Fibroblast of lung (primary cell): Measurements from ENCODE around the gene PROSER2.

Experiments
- EZH2 ChIP-seq: IDR thresholded peaks from 2 replicates; pipeline ENCODE4 v1.5.1; 2012; ENCODE audit warnings: low read length, control low read depth, mild to moderate bottlenecking; ENCODE audit errors: missing control alignments
- TF ChIP-seq, protein P1 (sequence below), 2 donors: IDR thresholded peaks in 1 of 2; conservative IDR thresholded peaks in 1 of 2; 1 replicate in 1 of 2; 2 replicates in 1 of 2; pipeline ENCODE4 v1.5.1; 2011 to 2012; ENCODE audit warnings: low read length in 2 of 2, control low read depth in 1 of 2, inconsistent platforms in 1 of 2, low read depth in 1 of 2, mild to moderate bottlenecking in 1 of 2

DNA sequence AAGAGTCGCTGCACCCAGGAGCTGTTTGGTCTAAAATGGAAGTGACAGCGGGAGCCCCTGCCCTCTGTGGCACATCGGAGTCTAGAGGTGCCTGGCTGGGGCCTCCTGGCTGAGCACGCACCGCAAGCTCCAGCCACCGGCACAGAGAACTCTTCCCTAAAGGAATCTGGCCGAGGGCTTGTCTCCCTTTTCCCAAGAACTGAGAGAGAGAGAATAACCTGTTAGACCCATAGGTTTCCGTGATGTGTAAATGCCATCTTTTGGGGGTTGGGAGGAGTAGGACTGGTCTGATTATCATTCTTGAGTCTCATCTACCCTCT is 47.3 kb downstream of the PROSER2 start:
- TF ChIP-seq, protein P1, sequence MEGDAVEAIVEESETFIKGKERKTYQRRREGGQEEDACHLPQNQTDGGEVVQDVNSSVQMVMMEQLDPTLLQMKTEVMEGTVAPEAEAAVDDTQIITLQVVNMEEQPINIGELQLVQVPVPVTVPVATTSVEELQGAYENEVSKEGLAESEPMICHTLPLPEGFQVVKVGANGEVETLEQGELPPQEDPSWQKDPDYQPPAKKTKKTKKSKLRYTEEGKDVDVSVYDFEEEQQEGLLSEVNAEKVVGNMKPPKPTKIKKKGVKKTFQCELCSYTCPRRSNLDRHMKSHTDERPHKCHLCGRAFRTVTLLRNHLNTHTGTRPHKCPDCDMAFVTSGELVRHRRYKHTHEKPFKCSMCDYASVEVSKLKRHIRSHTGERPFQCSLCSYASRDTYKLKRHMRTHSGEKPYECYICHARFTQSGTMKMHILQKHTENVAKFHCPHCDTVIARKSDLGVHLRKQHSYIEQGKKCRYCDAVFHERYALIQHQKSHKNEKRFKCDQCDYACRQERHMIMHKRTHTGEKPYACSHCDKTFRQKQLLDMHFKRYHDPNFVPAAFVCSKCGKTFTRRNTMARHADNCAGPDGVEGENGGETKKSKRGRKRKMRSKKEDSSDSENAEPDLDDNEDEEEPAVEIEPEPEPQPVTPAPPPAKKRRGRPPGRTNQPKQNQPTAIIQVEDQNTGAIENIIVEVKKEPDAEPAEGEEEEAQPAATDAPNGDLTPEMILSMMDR (conservative IDR thresholded peaks at IDR 0.05 in 1 of 2, IDR thresholded peaks at IDR 0.05 in 1 of 2; ENCODE audit: low read depth in 1 of 2, low read length in 2 of 2): no peak
- TF ChIP-seq EZH2: no peak
